Iris pigment epithelial cell (primary cell): ENCODE measurements around the gene PAFAH1B2.

ENCODE experiments used
- DNase-seq: peaks from one replicate; pipeline ENCODE4 v3.0.0-alpha.2; 2011; ENCODE audit warnings: low read depth

The PAFAH1B2 gene

GRCh38 chr11:117188620-117189081 lies 44.6 kb downstream of the PAFAH1B2 start:
- DNase-seq, result no peak

GRCh38 chr11:117189191-117189940 lies 45.3 kb downstream of the PAFAH1B2 start:
- no peak for DNase-seq

DNA sequence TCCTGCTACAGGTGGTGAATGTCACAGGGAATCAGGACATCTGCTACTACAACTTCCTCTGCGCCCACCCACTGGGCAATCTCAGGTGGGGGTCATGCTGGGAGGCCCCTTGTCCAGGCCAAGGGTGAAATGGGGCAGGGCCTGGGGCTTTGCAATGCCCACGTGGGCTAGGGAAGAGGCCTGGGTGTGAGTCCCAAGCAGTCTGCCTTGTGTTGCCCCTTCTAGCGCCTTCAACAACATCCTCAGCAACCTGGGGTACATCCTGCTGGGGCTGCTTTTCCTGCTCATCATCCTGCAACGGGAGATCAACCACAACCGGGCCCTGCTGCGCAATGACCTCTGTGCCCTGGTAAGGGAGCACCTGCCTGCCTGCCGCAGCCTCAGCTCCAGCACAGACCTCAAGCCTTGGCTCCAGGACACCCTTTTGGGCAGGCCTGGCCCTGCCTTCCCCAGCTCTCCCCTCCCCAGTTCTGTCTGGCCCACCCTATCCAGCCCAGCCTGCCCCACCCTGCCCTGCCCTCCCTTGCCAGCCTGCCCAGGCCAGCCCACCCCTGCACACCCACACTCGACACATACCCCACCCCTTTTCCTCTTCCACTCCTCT lies 46.0 kb downstream of the PAFAH1B2 start:
- DNase-seq, result no peak

DNA sequence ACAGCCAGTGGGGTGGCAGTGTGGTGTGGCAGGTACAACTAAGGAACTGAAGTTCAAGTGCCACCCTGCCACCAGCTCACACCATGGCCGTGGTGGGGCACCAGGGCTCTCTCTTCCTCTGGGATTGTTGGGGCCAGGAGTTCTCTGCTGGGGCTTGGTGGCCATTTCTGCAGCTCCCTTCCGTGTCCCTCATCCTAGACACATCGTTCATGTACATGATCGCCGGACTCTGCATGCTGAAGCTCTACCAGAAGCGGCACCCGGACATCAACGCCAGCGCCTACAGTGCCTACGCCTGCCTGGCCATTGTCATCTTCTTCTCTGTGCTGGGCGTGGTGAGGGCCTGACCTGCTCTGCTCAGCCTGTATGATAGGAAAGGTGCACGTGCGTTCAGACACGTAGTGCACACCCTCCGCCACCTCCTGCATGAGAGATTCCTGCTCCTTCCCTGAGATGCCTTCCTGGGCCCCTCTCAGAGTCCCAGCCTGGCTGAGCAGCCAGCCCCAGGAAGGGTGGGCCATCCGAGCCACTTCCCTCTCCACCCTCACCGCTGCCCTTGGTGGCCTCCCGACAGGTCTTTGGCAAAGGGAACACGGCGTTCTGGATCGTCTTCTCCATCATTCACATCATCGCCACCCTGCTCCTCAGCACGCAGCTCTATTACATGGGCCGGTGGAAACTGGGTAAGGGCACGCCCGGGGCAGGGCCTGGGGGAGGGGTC lies 47.8 kb downstream of the PAFAH1B2 start:
- no peak for DNase-seq

- no peak for DNase-seq
These were observed 48.4 kb downstream of the PAFAH1B2 start for GRCh38 chr11:117192401-117192875.

DNA sequence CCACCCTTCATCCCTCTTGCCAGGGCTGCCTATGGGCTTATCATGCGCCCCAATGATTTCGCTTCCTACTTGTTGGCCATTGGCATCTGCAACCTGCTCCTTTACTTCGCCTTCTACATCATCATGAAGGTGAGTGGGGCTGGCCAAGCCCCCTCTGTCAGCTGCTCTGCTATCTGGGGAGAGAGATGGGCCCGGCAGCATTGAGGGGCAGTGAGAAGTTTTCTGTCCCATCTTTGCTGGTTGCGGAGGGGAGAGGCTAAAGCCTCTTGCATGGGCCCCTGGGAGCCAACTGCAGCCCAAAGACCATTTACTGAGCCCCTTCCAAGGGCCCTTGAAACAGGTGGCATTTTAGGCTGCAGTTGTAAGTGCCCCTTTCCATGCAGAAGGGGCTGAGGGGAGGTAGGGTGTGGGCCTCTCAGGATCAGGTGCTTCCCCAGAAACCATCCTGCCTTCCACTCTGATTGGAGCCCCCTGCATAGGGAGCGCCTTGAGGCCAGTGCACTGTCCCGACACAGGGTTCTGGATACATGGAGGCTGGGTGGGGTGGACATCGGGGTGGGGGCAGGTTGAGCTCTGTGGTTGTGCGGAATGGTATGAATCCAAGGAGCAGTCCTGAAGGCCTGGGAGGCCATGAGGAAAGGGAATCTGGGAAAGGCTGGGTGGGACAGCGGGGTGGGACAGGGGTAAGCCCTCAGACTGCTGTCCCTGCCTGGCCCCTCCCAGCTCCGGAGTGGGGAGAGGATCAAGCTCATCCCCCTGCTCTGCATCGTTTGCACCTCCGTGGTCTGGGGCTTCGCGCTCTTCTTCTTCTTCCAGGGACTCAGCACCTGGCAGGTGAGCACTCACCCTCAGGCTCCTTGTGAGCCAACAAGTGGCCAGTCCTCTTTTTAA lies 49.3 kb downstream of the PAFAH1B2 start:
- DNase-seq, result no peak

GRCh38 chr11:117194267-117194666 lies 50.2 kb downstream of the PAFAH1B2 start:
- no peak for DNase-seq

DNA sequence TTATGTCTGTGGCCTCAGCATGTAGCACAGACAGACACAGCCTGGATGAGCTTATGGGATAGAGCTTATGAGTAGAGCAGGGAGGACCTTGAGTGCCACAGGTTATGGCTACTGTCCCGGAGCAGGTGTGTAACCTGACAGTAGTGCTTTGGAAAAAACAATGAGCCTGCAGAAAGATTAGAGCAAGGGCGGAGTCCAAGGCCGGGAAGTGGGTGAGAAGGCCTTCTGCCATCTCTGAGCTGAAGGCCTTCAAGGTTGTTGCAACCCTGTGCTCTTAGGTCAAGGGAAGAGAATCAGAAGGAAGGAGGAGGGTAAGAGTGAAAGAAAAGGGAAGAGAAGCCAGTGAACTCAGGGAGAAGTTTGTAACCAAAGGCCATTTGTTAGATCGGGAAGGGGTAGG lies 51.2 kb downstream of the PAFAH1B2 start:
- no peak for DNase-seq

- no peak for DNase-seq
These were observed 51.7 kb downstream of the PAFAH1B2 start for GRCh38 chr11:117195761-117196160.

DNA sequence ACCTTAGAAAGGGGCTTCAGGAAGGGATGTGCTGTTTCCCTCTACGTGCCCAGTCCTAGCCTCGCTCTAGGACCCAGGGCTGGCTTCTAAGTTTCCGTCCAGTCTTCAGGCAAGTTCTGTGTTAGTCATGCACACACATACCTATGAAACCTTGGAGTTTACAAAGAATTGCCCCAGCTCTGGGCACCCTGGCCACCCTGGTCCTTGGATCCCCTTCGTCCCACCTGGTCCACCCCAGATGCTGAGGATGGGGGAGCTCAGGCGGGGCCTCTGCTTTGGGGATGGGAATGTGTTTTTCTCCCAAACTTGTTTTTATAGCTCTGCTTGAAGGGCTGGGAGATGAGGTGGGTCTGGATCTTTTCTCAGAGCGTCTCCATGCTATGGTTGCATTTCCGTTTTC lies 52.9 kb downstream of the PAFAH1B2 start:
- no peak for DNase-seq

DNA sequence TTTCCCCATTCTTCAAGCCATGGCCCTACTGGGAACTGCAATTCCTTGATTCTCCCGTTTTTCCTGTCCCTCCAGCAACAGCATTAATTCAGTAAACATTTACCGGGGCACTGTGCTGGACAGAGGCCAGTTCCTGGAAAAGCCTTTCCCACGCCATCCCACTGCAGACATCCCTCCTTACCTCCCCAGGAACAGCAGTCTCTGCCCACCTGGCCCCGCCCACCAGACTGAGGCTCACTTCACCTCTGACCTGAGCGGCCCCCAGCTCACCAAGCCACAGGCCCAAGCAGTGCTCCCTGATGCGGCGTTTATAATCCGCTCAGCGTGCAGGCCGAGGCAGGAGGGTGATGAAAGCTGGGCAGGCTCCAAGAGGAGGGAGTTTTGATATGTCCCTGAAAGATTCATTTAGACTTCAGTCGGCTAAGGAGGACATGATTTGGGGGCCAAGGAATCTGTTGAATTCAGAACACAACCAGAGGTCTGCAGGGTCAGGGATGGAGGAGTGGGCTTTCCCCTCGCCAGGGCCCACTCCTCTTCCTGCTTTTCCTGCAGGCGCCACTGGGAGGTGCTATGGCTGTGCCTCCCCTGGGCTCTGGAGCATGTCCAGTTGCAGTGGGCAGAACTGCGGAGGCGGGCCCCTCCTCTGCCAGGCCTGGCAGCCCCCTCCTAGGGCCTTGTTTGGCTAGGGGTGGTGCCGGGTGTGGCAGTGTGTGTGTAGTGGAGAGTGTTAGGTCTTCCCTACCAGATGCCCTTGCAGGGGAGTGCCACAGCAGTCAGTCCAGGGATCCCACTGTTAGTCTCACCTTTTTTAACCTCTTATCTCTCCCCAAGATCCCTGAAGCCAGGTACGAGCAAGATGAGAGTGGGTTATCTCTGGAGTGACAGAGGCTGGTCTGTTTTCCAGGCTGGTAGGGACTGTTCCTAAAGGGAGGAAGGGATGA lies 53.7 kb downstream of the PAFAH1B2 start:
- no peak for DNase-seq

- no peak for DNase-seq
These were observed 54.5 kb downstream of the PAFAH1B2 start for GRCh38 chr11:117198613-117199012.

- peak; percentile 94 for DNase-seq
These were observed 55.2 kb downstream of the PAFAH1B2 start, which contains the start of gene TAGLN for GRCh38 chr11:117199053-117199915. Gene TAGLN, plus strand, starts transcription at chr11:117199370. Its CDS starts 3,644 bp downstream, at chr11:117203014.

DNA sequence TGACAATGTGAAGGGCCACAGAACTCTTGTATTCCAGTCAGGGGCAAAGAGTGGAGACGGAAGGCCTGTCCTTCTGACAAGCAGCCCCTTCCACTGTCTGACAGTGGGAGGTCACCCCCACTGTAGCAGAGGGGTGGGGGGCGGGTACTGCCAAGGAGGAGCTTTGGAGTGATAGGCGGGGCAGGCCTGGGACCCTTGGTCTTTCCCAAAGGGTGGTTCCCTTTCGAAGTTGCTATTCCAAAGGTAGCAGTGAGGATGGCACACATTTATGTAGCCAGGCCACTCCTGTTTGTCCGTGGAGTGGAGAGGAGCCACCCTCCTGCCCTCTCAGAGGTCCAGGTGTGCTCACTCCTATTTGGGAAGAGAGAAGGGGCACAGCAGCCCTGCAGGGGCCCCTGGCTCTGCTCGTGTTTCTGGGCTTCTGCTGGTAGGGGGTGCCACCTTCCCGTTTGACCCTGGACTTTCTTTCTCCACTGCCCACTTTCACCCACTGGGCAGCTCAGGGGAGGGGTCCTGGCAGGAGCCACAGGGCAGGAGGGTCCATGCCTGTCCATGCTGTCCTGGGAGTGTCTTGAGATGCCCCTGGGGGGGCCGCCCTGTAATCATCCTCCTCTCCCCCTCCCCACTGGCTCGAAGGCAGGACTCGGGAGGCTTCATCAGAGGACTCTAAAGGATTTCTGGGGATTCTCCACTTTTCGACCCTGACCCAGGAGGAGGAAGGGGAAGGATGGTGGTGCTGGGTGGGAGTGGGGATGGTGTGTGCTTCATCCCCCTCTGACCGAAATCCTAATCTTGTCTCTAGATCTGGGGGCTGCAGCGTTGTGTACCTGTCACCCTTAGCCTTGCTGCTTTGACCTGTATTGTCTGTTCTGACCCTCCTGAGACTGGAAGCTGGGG lies 56.1 kb downstream of the PAFAH1B2 start:
- no peak for DNase-seq

DNA sequence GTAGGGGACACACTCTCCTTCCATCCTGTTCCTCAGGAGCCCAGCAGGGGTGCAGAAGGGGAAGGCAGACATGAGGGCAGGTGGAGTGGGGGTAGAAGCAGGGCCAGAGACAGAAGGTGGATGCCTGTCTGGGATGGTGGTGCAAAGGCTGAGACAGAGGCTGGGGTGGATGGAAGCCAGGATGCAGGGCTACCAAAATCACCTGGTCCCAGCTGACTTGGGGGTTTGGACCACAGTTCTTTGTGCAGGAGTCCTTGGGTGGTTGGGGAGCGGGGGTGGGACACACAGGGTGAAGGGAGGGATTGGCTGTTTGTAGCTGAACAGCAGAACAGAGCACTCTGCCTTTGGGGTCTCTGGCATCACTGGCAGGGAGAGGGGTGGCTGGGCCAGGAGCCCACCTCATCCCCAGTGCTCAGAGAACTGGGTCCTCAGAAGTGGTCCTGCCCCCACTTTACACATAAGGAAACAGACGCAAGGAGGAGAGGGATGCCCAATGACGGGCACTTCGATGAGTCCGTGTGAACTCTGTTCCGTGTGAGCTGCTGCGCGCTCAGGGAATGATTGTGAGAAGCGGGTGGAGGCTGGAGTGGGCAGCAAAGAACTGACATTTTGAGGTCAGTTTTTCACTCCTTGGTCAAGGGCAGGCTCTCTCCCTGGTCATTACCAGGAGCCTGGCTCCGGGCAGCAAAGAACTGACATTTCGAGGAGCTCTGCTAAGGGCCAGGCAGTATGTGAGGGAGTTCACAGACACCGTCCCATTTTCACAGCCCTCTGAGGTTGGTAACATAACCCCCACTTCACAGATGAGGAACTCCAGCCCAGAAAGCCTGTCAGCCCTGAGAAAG lies 56.9 kb downstream of the PAFAH1B2 start:
- DNase-seq, result no peak

DNA sequence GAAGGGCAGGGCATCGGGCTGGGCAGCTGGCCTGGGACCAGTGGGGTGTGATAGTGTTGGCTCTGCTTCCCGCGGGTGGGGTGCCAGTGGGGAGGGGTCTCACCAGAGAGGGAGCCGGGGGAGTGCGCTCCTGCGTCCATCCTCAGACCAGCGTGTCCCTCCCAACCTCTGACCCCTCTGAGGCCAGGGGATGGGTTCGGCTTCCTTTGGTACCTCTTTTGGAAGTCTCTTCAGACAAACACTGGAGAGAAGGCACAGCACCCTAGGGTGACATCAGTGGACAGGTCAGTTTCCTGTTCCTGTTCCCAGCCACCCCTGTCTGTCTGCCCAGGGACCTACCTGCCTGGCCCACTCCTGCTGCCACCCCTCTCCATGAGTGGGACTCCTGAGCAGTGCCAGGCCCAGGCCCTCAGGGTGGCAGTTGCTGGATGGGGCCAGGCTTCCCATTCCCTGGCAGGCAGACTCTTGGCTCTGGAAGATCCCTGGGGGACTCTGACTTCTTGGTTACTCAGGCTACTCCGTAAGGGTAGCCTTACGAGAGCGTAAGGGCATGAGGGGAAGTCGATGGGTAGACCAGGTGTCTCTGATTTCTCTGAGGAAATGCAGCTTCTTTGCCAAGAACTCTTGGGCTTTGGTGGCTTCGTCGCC lies 57.7 kb downstream of the PAFAH1B2 start:
- DNase-seq, result no peak
